Measurements from ENCODE around the gene ANKRD44.

DNA sequence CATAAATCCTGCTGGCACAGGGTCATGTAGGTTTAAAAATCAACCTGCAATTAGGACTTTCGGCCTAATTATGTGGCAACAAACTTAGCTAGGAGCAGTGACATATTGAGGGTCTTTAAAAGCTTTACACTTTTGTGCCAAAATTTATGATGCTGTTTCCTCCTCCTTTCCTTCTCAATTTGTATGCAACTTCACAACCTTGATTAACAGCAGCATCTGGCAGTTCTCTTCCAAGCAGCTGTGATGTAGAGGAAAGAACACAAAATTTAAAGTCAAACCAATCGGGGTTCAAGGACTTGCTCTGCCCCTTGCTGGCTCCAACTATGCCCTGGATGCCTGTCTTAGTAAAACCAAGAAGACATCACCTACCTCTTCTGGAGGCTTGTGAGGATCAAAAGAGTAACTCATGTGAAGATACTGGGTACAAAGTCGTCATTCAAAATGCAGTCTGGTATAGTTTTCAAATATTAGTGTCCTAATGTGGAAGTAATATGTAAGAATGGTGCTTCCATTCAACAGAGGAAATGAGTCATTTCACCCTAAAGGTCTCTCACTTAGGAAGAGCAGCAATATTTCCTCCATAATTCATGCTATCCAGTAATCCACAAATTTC is 94.7 kb downstream of the ANKRD44 start:
- TF ChIP-seq, protein P1, sequence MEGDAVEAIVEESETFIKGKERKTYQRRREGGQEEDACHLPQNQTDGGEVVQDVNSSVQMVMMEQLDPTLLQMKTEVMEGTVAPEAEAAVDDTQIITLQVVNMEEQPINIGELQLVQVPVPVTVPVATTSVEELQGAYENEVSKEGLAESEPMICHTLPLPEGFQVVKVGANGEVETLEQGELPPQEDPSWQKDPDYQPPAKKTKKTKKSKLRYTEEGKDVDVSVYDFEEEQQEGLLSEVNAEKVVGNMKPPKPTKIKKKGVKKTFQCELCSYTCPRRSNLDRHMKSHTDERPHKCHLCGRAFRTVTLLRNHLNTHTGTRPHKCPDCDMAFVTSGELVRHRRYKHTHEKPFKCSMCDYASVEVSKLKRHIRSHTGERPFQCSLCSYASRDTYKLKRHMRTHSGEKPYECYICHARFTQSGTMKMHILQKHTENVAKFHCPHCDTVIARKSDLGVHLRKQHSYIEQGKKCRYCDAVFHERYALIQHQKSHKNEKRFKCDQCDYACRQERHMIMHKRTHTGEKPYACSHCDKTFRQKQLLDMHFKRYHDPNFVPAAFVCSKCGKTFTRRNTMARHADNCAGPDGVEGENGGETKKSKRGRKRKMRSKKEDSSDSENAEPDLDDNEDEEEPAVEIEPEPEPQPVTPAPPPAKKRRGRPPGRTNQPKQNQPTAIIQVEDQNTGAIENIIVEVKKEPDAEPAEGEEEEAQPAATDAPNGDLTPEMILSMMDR (IDR thresholded peaks at IDR 0.05), result no peak
- TF ChIP-seq, protein P2, sequence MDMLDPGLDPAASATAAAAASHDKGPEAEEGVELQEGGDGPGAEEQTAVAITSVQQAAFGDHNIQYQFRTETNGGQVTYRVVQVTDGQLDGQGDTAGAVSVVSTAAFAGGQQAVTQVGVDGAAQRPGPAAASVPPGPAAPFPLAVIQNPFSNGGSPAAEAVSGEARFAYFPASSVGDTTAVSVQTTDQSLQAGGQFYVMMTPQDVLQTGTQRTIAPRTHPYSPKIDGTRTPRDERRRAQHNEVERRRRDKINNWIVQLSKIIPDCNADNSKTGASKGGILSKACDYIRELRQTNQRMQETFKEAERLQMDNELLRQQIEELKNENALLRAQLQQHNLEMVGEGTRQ (CRISPR knock-in tag; IDR thresholded peaks at IDR 0.05), result no peak
- TF ChIP-seq, protein P3, sequence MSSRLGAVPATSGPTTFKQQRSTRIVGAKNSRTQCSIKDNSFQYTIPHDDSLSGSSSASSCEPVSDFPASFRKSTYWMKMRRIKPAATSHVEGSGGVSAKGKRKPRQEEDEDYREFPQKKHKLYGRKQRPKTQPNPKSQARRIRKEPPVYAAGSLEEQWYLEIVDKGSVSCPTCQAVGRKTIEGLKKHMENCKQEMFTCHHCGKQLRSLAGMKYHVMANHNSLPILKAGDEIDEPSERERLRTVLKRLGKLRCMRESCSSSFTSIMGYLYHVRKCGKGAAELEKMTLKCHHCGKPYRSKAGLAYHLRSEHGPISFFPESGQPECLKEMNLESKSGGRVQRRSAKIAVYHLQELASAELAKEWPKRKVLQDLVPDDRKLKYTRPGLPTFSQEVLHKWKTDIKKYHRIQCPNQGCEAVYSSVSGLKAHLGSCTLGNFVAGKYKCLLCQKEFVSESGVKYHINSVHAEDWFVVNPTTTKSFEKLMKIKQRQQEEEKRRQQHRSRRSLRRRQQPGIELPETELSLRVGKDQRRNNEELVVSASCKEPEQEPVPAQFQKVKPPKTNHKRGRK (CRISPR knock-in tag; IDR thresholded peaks at IDR 0.05; ENCODE audit: borderline replicate concordance), result no peak
- TF ChIP-seq, protein P4, sequence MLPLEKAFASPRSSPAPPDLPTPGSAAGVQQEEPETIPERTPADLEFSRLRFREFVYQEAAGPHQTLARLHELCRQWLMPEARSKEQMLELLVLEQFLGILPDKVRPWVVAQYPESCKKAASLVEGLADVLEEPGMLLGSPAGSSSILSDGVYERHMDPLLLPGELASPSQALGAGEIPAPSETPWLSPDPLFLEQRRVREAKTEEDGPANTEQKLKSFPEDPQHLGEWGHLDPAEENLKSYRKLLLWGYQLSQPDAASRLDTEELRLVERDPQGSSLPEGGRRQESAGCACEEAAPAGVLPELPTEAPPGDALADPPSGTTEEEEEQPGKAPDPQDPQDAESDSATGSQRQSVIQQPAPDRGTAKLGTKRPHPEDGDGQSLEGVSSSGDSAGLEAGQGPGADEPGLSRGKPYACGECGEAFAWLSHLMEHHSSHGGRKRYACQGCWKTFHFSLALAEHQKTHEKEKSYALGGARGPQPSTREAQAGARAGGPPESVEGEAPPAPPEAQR (CRISPR knock-in tag; IDR thresholded peaks at IDR 0.05), result no peak
- no peak for TF ChIP-seq TP53 (CRISPR knock-in tag; IDR thresholded peaks at IDR 0.05)
- no peak for TF ChIP-seq TEAD1 (CRISPR knock-in tag; IDR thresholded peaks at IDR 0.05)
- TF ChIP-seq ZNF121 (CRISPR knock-in tag; IDR thresholded peaks at IDR 0.05), result no peak
